Left cardiac atrium (tissue), 4 donors: ENCODE data around the gene IRGQ. TPM values are rescaled to one million over a fixed set of nuclear protein-coding genes. Genes with fewer than 3 reads are reported as not detected.

Experiments used
- ATAC-seq, 2 donors: fragments of 200-7000 bp; cut with Tn5 transposase; one replicate each; pipeline ENCODE4 v1.9.1; 2020; ENCODE audit warnings: mild to moderate bottlenecking in 2 of 2, moderate library complexity in 2 of 2
- DNase-seq: peaks from one replicate; pipeline ENCODE4 v3.0.0-alpha.2; 2020
- intact Hi-C, 2 donors: fragments of 100-400 bp; cut with DNase I; formaldehyde crosslinking; loops; one replicate each; pipeline versions ENCODE4 v1.14.1 to v1.15.1; 2022 to 2023
- total RNA-seq, 2 donors: library from RNA; stranded (reverse); fragmentation: NEBNext Ultra II Directional; extraction: Animal tissue kit (Norgen Biotek cat#: 25700); gene quantifications; one replicate each; pipeline ENCODE4 v1.2.1, GENCODE V29; 2021
- donor health status: DM: no; HTN: yes; CAD: no.
- donor health status: DM: no; HTN: yes; CAD: no; lungs with severe emphysema.
- donor health status: DM: yes; HTN: yes; CAD: no.
- donor health status: Dilated cardiomyopathy.

The IRGQ gene
- total RNA-seq, 2 donors from 2014 or later, result 18.3 to 27.8 TPM

GRCh38 chr19:43626838-43627237, 30.9 kb upstream of the IRGQ start:
- no peak for DNase-seq
- intact Hi-C loops, result no loop called here
- ATAC-seq, result no peak

GRCh38 chr19:43625918-43626579, 30.1 kb upstream of the IRGQ start:
- no peak for DNase-seq
- no peak for ATAC-seq
- intact Hi-C loops, result no loop called here

- intact Hi-C loops, result no loop called here
- DNase-seq, result peak; percentile 59
- peak in 1 of 2 donors; percentile 19 for ATAC-seq
These were observed 29.0 kb upstream of the IRGQ start for GRCh38 chr19:43624933-43625332.

- intact Hi-C loops, result no loop called here
- no peak for DNase-seq
These were observed 28.1 kb upstream of the IRGQ start for GRCh38 chr19:43623889-43624670.

GRCh38 chr19:43622956-43623355, 27.0 kb upstream of the IRGQ start:
- intact Hi-C loops, result no loop called here
- ATAC-seq (no peak), DNase-seq (no peak)

More at GRCh38 chr19:43623889-43624670, 28.1 kb upstream of the IRGQ start:
- ATAC-seq, result no peak

- intact Hi-C loops, result no loop called here
- ATAC-seq (no peak), DNase-seq (no peak)
These were observed 26.1 kb upstream of the IRGQ start for GRCh38 chr19:43622070-43622469.

- DNase-seq (peak; percentile 92), ATAC-seq (no peak)
- intact Hi-C loops, result no loop called here
These were observed 24.4 kb upstream of the IRGQ start for GRCh38 chr19:43620061-43621001.

- intact Hi-C loops, result loop anchor here in 1 of 2 donors (1.0 kb wide), 1 partner anchor 23 kb away; the partner anchor contains the start of genes IRGQ and ZNF576
- DNase-seq (peak; percentile 88), ATAC-seq (peak; percentile 96 to 97)
These were observed 23.5 kb upstream of the IRGQ start, which contains the start of gene ZNF428 for GRCh38 chr19:43619262-43620060. TSS of gene ZNF428 (minus strand) at chr19:43619629. CDS start at chr19:43614304, 5,325 bp downstream.

GRCh38 chr19:43618921-43619261, 23.0 kb upstream of the IRGQ start:
- ATAC-seq, result peak; percentile 20 to 34
- no peak for DNase-seq
- intact Hi-C loops, result loop anchor here in 1 of 2 donors (1.0 kb wide), 1 partner anchor 23 kb away; the partner anchor contains the start of genes IRGQ and ZNF576

GRCh38 chr19:43616954-43617353, 21.0 kb upstream of the IRGQ start:
- no peak for ATAC-seq
- intact Hi-C loops, result no loop called here
- DNase-seq, result no peak

GRCh38 chr19:43616306-43616705, 20.4 kb upstream of the IRGQ start:
- DNase-seq, result no peak
- no peak for ATAC-seq
- intact Hi-C loops, result no loop called here

GRCh38 chr19:43612374-43612773, 16.4 kb upstream of the IRGQ start:
- DNase-seq (no peak), ATAC-seq (peak in 1 of 2 donors; percentile 15)
- intact Hi-C loops, result no loop called here

- DNase-seq (no peak), ATAC-seq (no peak)
- intact Hi-C loops, result no loop called here
These were observed 15.9 kb upstream of the IRGQ start, which contains the start of gene SRRM5 for GRCh38 chr19:43611788-43612187. TSS of gene SRRM5 (plus strand) at chr19:43612088. CDS start at chr19:43612122, 34 bp downstream.

- intact Hi-C loops, result no loop called here
- DNase-seq (no peak), ATAC-seq (no peak)
These were observed 14.6 kb upstream of the IRGQ start for GRCh38 chr19:43610493-43610892.

- no peak for ATAC-seq
These were observed 13.9 kb upstream of the IRGQ start for GRCh38 chr19:43609872-43610271.

GRCh38 chr19:43607238-43608205, 11.6 kb upstream of the IRGQ start:
- intact Hi-C loops, result no loop called here
- DNase-seq (no peak), ATAC-seq (peak in 1 of 2 donors; percentile 14)

More at GRCh38 chr19:43609872-43610271, 13.9 kb upstream of the IRGQ start:
- intact Hi-C loops, result no loop called here
- no peak for DNase-seq

GRCh38 chr19:43606569-43607229, 10.8 kb upstream of the IRGQ start:
- ATAC-seq (no peak), DNase-seq (no peak)
- intact Hi-C loops, result no loop called here
